CD14-positive monocyte (primary cell): ENCODE results near the gene MYCBP2. TPM values are rescaled to one million over a fixed set of nuclear protein-coding genes. Genes with fewer than 3 reads are reported as not detected.

Experiments
- DNase-seq, 3 donors: peaks; one replicate each; pipeline ENCODE4 v3.0.0-alpha.2; 2011 to 2022
- H2AFZ ChIP-seq: 2 replicates; pipeline ENCODE4 v1.6.0; 2012; ENCODE audit warnings: mild to moderate bottlenecking, low read depth, low read length, inconsistent platforms; ENCODE audit not compliant: insufficient read depth, poor library complexity, severe bottlenecking
- H3K27ac ChIP-seq, 2 donors: 1 replicate in 1 of 2; 2 replicates in 1 of 2; pipeline ENCODE4 v1.5.1; 2012 to 2013; ENCODE audit warnings: low read length in 2 of 2, control low read depth in 1 of 2, inconsistent platforms in 1 of 2, low read depth in 1 of 2, mild to moderate bottlenecking in 1 of 2
- H3K27me3 ChIP-seq, 2 donors: one replicate each; pipeline versions ENCODE4 v1.6.0 to v1.6.1; 2011 to 2013; ENCODE audit warnings: low read length in 2 of 2; ENCODE audit not compliant: control insufficient read depth in 2 of 2, insufficient read depth in 2 of 2
- H3K36me3 ChIP-seq, 2 donors: replicated peaks in 1 of 2; 1 replicate in 1 of 2; 2 replicates in 1 of 2; pipeline versions ENCODE4 v1.5.1 to v1.6.1; 2012 to 2013; ENCODE audit warnings: low read length in 2 of 2, control low read depth in 1 of 2, inconsistent platforms in 1 of 2, mild to moderate bottlenecking in 1 of 2; ENCODE audit not compliant: insufficient read depth in 2 of 2, control insufficient read depth in 1 of 2
- H3K4me1 ChIP-seq, 2 donors: 1 replicate in 1 of 2; 2 replicates in 1 of 2; pipeline versions ENCODE4 v1.5.1 to v1.6.1; 2012 to 2013; ENCODE audit warnings: low read length in 2 of 2, control low read depth in 1 of 2, inconsistent platforms in 1 of 2, mild to moderate bottlenecking in 1 of 2, moderate library complexity in 1 of 2; ENCODE audit not compliant: insufficient read depth in 2 of 2, control insufficient read depth in 1 of 2
- H3K4me2 ChIP-seq: replicated peaks from 2 replicates; pipeline ENCODE3; 2012; ENCODE audit warnings: low read length, moderate library complexity, mild to moderate bottlenecking; ENCODE audit not compliant: poor library complexity, severe bottlenecking; ENCODE audit errors: extremely low read depth
- H3K4me3 ChIP-seq, 3 experiments: fragments of 200-600 bp in 1 of 3; sonication (generic) in 1 of 3; replicated peaks in 1 of 3; 1 replicate in 2 of 3; 2 replicates in 1 of 3; pipeline ENCODE4 v1.5.1; 2011 to 2013; ENCODE audit warnings: low read length in 3 of 3, mild to moderate bottlenecking in 3 of 3, control low read depth in 2 of 3, low read depth in 2 of 3, inconsistent platforms in 1 of 3, moderate library complexity in 1 of 3
- H3K79me2 ChIP-seq: 2 replicates; pipeline ENCODE4 v1.6.0; 2012; ENCODE audit warnings: mild to moderate bottlenecking, control low read depth, inconsistent platforms, low read length, moderate library complexity; ENCODE audit not compliant: insufficient read depth
- H3K9ac ChIP-seq: 2 replicates; pipeline ENCODE4 v1.6.0; 2017; ENCODE audit warnings: low read length, mild to moderate bottlenecking; ENCODE audit not compliant: insufficient read depth, poor library complexity, severe bottlenecking
- H3K9me3 ChIP-seq, 2 donors: replicated peaks in 1 of 2; 1 replicate in 1 of 2; 2 replicates in 1 of 2; pipeline versions ENCODE4 v1.5.1 to v1.6.1; 2012 to 2013; ENCODE audit warnings: low read length in 2 of 2, control low read depth in 1 of 2; ENCODE audit not compliant: control insufficient read depth in 1 of 2, insufficient read depth in 1 of 2
- H4K20me1 ChIP-seq: 2 replicates; pipeline ENCODE4 v1.6.0; 2012; ENCODE audit warnings: mild to moderate bottlenecking, low read length, control low read depth, moderate library complexity; ENCODE audit not compliant: insufficient read depth
- H3K27ac Mint-ChIP-seq, 7 donors: one replicate each; pipeline ENCODE4 v1.8.0; 2020; ENCODE audit warnings: mild to moderate bottlenecking in 7 of 7, mixed read lengths in 7 of 7, moderate library complexity in 6 of 7, inconsistent platforms in 2 of 7
- H3K27me3 Mint-ChIP-seq, 3 donors: one replicate each; pipeline ENCODE4 v1.8.0; 2021 to 2022; ENCODE audit warnings: low read depth in 3 of 3, mild to moderate bottlenecking in 3 of 3, mixed read lengths in 3 of 3, moderate library complexity in 3 of 3, inconsistent platforms in 1 of 3
- H3K36me3 Mint-ChIP-seq, 2 donors: one replicate each; pipeline ENCODE4 v1.8.0; 2020; ENCODE audit warnings: mixed read lengths in 2 of 2, inconsistent platforms in 1 of 2, mild to moderate bottlenecking in 1 of 2
- H3K4me1 Mint-ChIP-seq: one replicate; pipeline ENCODE4 v1.8.0; 2020; ENCODE audit warnings: mild to moderate bottlenecking, mixed read lengths
- H3K4me3 Mint-ChIP-seq, 2 donors: one replicate each; pipeline ENCODE4 v1.8.0; 2020; ENCODE audit warnings: mild to moderate bottlenecking in 2 of 2, mixed read lengths in 2 of 2, moderate library complexity in 1 of 2
- H3K9me3 Mint-ChIP-seq, 7 donors: one replicate each; pipeline ENCODE4 v1.8.0; 2020 to 2022; ENCODE audit warnings: mixed read lengths in 7 of 7, mild to moderate bottlenecking in 6 of 7, moderate library complexity in 6 of 7, inconsistent platforms in 2 of 7
- WGBS: methylation state at CpG from one replicate; pipeline ENCODE4 v1.1.5; 2013; ENCODE audit warnings: missing lambda C conversion rate; ENCODE audit not compliant: insufficient coverage; 5-methylcytosine and 5-hydroxymethylcytosine counted together
- intact Hi-C, 2 donors: fragments of 100-400 bp; cut with micrococcal nuclease; formaldehyde crosslinking; loops; one replicate each; pipeline versions ENCODE4 v1.15.0 to v1.15.1; 2023
- polyA plus RNA-seq, 3 donors: library from polyadenylated mRNA; depleted of rRNA in 1 of 3; unstranded in 2 of 3; stranded (reverse) in 1 of 3; fragments of 300-500 nt in 2 of 3; fragments of >200 nt in 1 of 3; fragmentation: Illumina TruSeq in 2 of 3; gene quantifications; 1 replicate in 2 of 3; 2 replicates in 1 of 3; pipeline ENCODE4 v1.2.3, GENCODE V29; 2012 to 2021
- TF ChIP-seq, protein P1 (sequence below): fragments of 200-600 bp; IDR thresholded peaks from one replicate; pipeline ENCODE4 v1.8.0; 2022; ENCODE audit warnings: antibody characterized with exemption, mild to moderate bottlenecking

Gene MYCBP2
- polyA plus RNA-seq, 3 donors, result 7.6 to 51.5 (median 14.4) TPM

GRCh38 chr13:77002590-77003190 is 324.2 kb downstream of the MYCBP2 start:
- H3K27me3 Mint-ChIP-seq, result no peaks in the 10 kb centered on the region
- Histone ChIP-seq H3K36me3 (peaks cover 43 to 89% of the 10 kb centered on the region in 2 donors), H2AFZ (no peak overlapping the region)

GRCh38 chr13:77001963-77002587 is 324.8 kb downstream of the MYCBP2 start:
- Mint-ChIP-seq H3K36me3 (peaks cover 44 to 71% of the 10 kb centered on the region in 2 donors), H3K9me3 (no peaks in the 10 kb centered on the region), H3K4me3 (no peak overlapping the region), H3K27me3 (no peaks in the 10 kb centered on the region), H3K4me1 (peaks cover 2% of the 10 kb centered on the region), H3K27ac (peak overlapping the region in 5 of 7 donors; percentile 12 to 55 (median 50))
- no peak for DNase-seq
- H3K4me2 ChIP-seq, result no peak overlapping the region
- no peak overlapping the region for H3K9ac ChIP-seq
- TF ChIP-seq, protein P1, sequence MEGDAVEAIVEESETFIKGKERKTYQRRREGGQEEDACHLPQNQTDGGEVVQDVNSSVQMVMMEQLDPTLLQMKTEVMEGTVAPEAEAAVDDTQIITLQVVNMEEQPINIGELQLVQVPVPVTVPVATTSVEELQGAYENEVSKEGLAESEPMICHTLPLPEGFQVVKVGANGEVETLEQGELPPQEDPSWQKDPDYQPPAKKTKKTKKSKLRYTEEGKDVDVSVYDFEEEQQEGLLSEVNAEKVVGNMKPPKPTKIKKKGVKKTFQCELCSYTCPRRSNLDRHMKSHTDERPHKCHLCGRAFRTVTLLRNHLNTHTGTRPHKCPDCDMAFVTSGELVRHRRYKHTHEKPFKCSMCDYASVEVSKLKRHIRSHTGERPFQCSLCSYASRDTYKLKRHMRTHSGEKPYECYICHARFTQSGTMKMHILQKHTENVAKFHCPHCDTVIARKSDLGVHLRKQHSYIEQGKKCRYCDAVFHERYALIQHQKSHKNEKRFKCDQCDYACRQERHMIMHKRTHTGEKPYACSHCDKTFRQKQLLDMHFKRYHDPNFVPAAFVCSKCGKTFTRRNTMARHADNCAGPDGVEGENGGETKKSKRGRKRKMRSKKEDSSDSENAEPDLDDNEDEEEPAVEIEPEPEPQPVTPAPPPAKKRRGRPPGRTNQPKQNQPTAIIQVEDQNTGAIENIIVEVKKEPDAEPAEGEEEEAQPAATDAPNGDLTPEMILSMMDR, result no peak
- H3K27me3 ChIP-seq, result no peaks in the 10 kb centered on the region
- no peak overlapping the region for H3K4me3 ChIP-seq
- no peaks in the 10 kb centered on the region for H3K4me1 ChIP-seq
- 100% methylated on average over 1 of the region's 4 CpGs for WGBS
- H3K9me3 ChIP-seq, result no peaks in the 10 kb centered on the region
- H2AFZ ChIP-seq, result no peak overlapping the region
- H3K36me3 ChIP-seq, result peaks cover 36 to 87% of the 10 kb centered on the region in 2 donors
- peaks cover 68% of the 10 kb centered on the region for H4K20me1 ChIP-seq
- intact Hi-C loops, result no loop called here
- no peak overlapping the region for H3K27ac ChIP-seq
- H3K79me2 ChIP-seq, result peaks cover 20% of the 10 kb centered on the region

More at GRCh38 chr13:77002590-77003190, 324.2 kb downstream of the MYCBP2 start:
- Histone ChIP-seq H3K27ac (no peak overlapping the region), H3K9me3 (no peaks in the 10 kb centered on the region), H3K4me3 (no peak overlapping the region), H3K9ac (no peak overlapping the region), H3K4me2 (no peak overlapping the region), H3K79me2 (peaks cover 26% of the 10 kb centered on the region), H3K27me3 (no peaks in the 10 kb centered on the region), H4K20me1 (peaks cover 74% of the 10 kb centered on the region), H3K4me1 (no peaks in the 10 kb centered on the region)
- H3K27ac Mint-ChIP-seq, result peak overlapping the region in 1 of 7 donors; percentile 12
- H3K4me3 Mint-ChIP-seq, result no peak overlapping the region
- no peaks in the 10 kb centered on the region for H3K9me3 Mint-ChIP-seq
- TF ChIP-seq, protein P1, result peak; percentile 66
- WGBS, result 76% methylated on average over 5 of the region's 7 CpGs
- intact Hi-C loops, result no loop called here
- H3K4me1 Mint-ChIP-seq, result peaks cover 2% of the 10 kb centered on the region
- DNase-seq, result peak in 1 of 3 donors; percentile 16
- peaks cover 45 to 72% of the 10 kb centered on the region in 2 donors for H3K36me3 Mint-ChIP-seq
